Neural cell (in vitro differentiated cells): ENCODE data around the gene ZNF608.

Experiments
- EZH2 ChIP-seq: fragments of 200-600, 300-800 bp; shearing (Covaris generic), sonication (generic); IDR thresholded peaks from 2 replicates; pipeline ENCODE4 v1.6.1; 2014; ENCODE audit warnings: antibody characterized with exemption, low read length, borderline replicate concordance, mild to moderate bottlenecking; ENCODE audit not compliant: insufficient read depth, poor library complexity, severe bottlenecking
- RAD21 ChIP-seq: fragments of 450-650 bp; conservative IDR thresholded peaks from 2 replicates; pipeline ENCODE4 v1.6.1; 2014; ENCODE audit warnings: antibody characterized with exemption, mild to moderate bottlenecking, moderate library complexity
- SMC3 ChIP-seq: fragments of 450-650 bp; conservative IDR thresholded peaks from 2 replicates; pipeline ENCODE4 v1.6.1; 2014; ENCODE audit warnings: antibody characterized with exemption, mild to moderate bottlenecking, moderate library complexity; ENCODE audit not compliant: poor library complexity
- TF ChIP-seq, protein P1 (sequence below): fragments of 450-650 bp; IDR thresholded peaks from 2 replicates; pipeline ENCODE4 v1.5.1; 2014; ENCODE audit warnings: antibody characterized with exemption, mild to moderate bottlenecking, moderate library complexity; ENCODE audit not compliant: poor library complexity, severe bottlenecking

DNA sequence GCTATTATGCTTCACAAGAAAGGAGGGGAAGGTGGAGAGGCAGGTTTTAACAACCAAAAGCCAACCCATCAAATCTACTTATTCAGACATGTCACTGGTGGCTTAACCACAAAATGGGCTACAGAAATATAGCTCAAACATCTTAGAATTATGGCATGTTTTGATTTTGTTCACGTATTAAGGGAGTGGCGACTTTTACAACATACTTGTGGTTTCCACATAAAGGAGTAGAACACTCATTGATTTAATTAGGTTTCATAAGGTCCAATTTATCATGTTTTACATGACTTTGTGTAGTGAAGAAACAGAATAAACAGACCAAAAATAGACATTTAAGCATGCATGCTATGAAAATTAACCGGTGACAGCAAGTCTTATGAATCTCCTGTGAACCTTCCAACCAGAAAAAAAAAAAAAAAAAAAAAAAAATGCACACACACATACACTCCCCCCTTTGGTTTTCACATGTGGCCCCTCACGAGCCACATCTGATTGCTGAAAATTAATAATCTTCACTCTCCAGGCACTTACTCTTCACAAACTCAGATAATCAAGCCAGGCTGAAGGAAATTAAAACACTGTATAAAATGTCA, 5.4 kb downstream of the ZNF608 start:
- TF ChIP-seq RAD21 (no peak), EZH2 (no peak), SMC3 (no peak)
- TF ChIP-seq, protein P1, sequence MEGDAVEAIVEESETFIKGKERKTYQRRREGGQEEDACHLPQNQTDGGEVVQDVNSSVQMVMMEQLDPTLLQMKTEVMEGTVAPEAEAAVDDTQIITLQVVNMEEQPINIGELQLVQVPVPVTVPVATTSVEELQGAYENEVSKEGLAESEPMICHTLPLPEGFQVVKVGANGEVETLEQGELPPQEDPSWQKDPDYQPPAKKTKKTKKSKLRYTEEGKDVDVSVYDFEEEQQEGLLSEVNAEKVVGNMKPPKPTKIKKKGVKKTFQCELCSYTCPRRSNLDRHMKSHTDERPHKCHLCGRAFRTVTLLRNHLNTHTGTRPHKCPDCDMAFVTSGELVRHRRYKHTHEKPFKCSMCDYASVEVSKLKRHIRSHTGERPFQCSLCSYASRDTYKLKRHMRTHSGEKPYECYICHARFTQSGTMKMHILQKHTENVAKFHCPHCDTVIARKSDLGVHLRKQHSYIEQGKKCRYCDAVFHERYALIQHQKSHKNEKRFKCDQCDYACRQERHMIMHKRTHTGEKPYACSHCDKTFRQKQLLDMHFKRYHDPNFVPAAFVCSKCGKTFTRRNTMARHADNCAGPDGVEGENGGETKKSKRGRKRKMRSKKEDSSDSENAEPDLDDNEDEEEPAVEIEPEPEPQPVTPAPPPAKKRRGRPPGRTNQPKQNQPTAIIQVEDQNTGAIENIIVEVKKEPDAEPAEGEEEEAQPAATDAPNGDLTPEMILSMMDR, result no peak
